IMR-90 (cell line): Measurements from ENCODE around the gene CC2D1A. TPM values are rescaled to one million over a fixed set of nuclear protein-coding genes. Genes with fewer than 3 reads are reported as not detected.

Experiments used
- CEBPB ChIP-seq: IDR thresholded peaks from 2 replicates; pipeline ENCODE4 v1.6.1; 2012; ENCODE audit warnings: low read depth, low read length, improper control_type of control experiment
- CHD1 ChIP-seq: IDR thresholded peaks from 2 replicates; pipeline ENCODE4 v1.6.1; 2012; ENCODE audit warnings: low read depth, low read length, improper control_type of control experiment
- FOS ChIP-seq: fragments of 150-350 bp; IDR thresholded peaks from 2 replicates; pipeline ENCODE4 v1.6.1; 2016; ENCODE audit warnings: low read depth, low read length
- RAD21 ChIP-seq: IDR thresholded peaks from 2 replicates; pipeline ENCODE4 v1.6.1; 2012; ENCODE audit warnings: low read length, improper control_type of control experiment
- RCOR1 ChIP-seq: IDR thresholded peaks from 2 replicates; pipeline ENCODE4 v1.6.1; 2012; ENCODE audit warnings: mild to moderate bottlenecking, low read length, improper control_type of control experiment; ENCODE audit not compliant: insufficient replicate concordance
- RFX5 ChIP-seq: IDR thresholded peaks from 2 replicates; pipeline ENCODE4 v1.8.0; 2012; ENCODE audit warnings: low read depth, mild to moderate bottlenecking, low read length, moderate library complexity
- SMC3 ChIP-seq: fragments of 150-350 bp; IDR thresholded peaks from 2 replicates; pipeline ENCODE4 v1.6.1; 2016; ENCODE audit warnings: low read depth, mild to moderate bottlenecking, antibody characterized with exemption, low read length, moderate library complexity
- polyA plus RNA-seq, 3 experiments: library from polyadenylated mRNA; depleted of rRNA; stranded (reverse); fragments of >200 nt; gene quantifications; 2 replicates each; pipeline ENCODE4 v1.2.3, GENCODE V29; 2012; ENCODE audit warnings: low replicate concordance in 1 of 3
- total RNA-seq: library from RNA; depleted of rRNA; stranded (reverse); fragments of >200 nt; gene quantifications from 2 replicates; pipeline ENCODE4 v1.2.3, GENCODE V29; 2012
- TF ChIP-seq, protein P1 (sequence below): fragments of 150-350 bp; IDR thresholded peaks from 2 replicates; pipeline ENCODE4 v1.6.1; 2016; ENCODE audit warnings: low read depth, mild to moderate bottlenecking, low read length, moderate library complexity, borderline replicate concordance

Gene CC2D1A
- total and polyA plus RNA-seq, 2 of the 4 experiments (the other 2 are of a cell fraction), result 4.1 to 14.7 TPM

DNA sequence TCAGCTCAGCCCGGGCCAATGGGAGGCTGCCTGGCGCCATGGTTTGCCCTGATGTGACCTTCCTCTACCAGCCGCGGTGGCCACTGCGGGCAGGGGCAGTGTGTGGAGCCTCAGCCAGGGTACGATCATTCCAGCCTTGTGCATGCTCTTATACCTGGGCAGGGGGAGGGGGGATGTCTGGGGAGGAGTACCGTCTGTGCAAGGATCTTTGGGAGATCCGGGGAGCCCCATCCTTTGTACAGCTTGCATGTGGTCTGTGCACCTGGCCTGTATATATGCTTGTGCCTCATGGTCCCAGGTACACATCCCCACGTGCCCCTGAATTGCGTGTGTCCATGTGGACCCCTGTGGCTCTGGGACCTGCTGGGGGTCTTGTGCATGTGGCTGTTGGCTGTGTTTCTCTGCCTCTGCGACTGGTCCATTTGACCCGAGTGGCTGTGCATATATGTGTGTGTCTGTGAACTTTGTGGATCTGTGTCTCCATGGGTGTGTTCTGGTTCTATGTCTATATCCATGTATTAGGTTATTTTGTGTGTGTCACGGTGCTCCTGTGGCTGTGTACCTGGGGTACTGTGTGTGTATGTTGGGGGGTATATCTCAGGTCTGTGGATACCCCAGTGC lies 41.8 kb upstream of the CC2D1A start (continued):
- TF ChIP-seq, protein P1, sequence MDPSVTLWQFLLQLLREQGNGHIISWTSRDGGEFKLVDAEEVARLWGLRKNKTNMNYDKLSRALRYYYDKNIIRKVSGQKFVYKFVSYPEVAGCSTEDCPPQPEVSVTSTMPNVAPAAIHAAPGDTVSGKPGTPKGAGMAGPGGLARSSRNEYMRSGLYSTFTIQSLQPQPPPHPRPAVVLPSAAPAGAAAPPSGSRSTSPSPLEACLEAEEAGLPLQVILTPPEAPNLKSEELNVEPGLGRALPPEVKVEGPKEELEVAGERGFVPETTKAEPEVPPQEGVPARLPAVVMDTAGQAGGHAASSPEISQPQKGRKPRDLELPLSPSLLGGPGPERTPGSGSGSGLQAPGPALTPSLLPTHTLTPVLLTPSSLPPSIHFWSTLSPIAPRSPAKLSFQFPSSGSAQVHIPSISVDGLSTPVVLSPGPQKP, result no peak
- TF ChIP-seq RCOR1, result no peak
- TF ChIP-seq CEBPB, result no peak
- no peak for TF ChIP-seq CHD1
- TF ChIP-seq RFX5, result no peak
- TF ChIP-seq RAD21, result no peak
- TF ChIP-seq FOS, result no peak
- TF ChIP-seq SMC3, result no peak
